Transverse colon (tissue), 4 donors: ENCODE measurements around the gene TBC1D21. TPM values are rescaled to one million over a fixed set of nuclear protein-coding genes. Genes with fewer than 3 reads are reported as not detected.

ENCODE experiments used
- DNase-seq: peaks from one replicate; pipeline ENCODE4 v3.0.0-alpha.2; 2019
- H3K27ac ChIP-seq, 4 donors: fragments of 200-600 bp; sonication (generic); 2 replicates each; pipeline ENCODE4 v1.5.1; 2016 to 2018; ENCODE audit warnings: inconsistent platforms in 4 of 4
- H3K27me3 ChIP-seq: fragments of 200-600 bp; sonication (generic); 2 replicates; pipeline ENCODE4 v1.5.1; 2017; ENCODE audit warnings: inconsistent platforms
- H3K36me3 ChIP-seq, 4 donors: fragments of 200-600 bp; sonication (generic); 2 replicates each; pipeline ENCODE4 v1.5.1; 2017 to 2019; ENCODE audit warnings: inconsistent platforms in 4 of 4
- H3K4me1 ChIP-seq, 4 donors: fragments of 200-600 bp; sonication (generic); 2 replicates each; pipeline ENCODE4 v1.5.1; 2017 to 2020; ENCODE audit warnings: inconsistent platforms in 4 of 4
- H3K4me3 ChIP-seq, 4 donors: fragments of 200-600 bp; sonication (generic); 1 replicate in 1 of 4; 2 replicates in 3 of 4; pipeline versions ENCODE4 v1.5.1 to v1.6.1; 2017 to 2019; ENCODE audit warnings: inconsistent platforms in 4 of 4
- H3K9me3 ChIP-seq, 2 donors: fragments of 200-600 bp; sonication (generic); 2 replicates each; pipeline ENCODE4 v1.5.1; 2017 to 2019; ENCODE audit warnings: inconsistent platforms in 2 of 2
- EP300 ChIP-seq: sonication (generic); formaldehyde crosslinking; IDR thresholded peaks from one replicate; pipeline ENCODE4 v1.6.1; 2017; ENCODE audit warnings: antibody characterized with exemption, low read depth
- POLR2A ChIP-seq: fragments of 450-650 bp; IDR thresholded peaks from one replicate; pipeline ENCODE4 v1.6.1; 2016; ENCODE audit warnings: antibody characterized with exemption, mild to moderate bottlenecking, moderate library complexity
- POLR2AphosphoS5 ChIP-seq, 3 donors: sonication (generic); formaldehyde crosslinking; IDR thresholded peaks; one replicate each; pipeline ENCODE4 v1.6.1; 2016; ENCODE audit warnings: antibody characterized with exemption in 3 of 3
- WGBS, 2 donors: methylation state at CpG; one replicate each; pipeline ENCODE4 v1.1.5; 2018; ENCODE audit warnings: low coverage in 1 of 2; 5-methylcytosine and 5-hydroxymethylcytosine counted together
- in situ Hi-C, 4 donors: fragments of 200-750 bp; cut with MboI; loops; one replicate each; pipeline versions ENCODE4 v1.15.0 to v1.15.1; 2017; ENCODE audit warnings: low sequenced_read_pairs in 3 of 4, low pct_ligation_motif_present in 1 of 4, low pct_unique_long_range_greater_than_20kb in 1 of 4
- intact Hi-C: fragments of 100-400 bp; cut with DNase I; formaldehyde crosslinking; loops from one replicate; pipeline ENCODE4 v1.15.1; 2023; ENCODE audit warnings: low total_unique reads
- total RNA-seq, 4 donors: library from RNA; depleted of rRNA; stranded (reverse); fragments of >200 nt; gene quantifications; one replicate each; pipeline ENCODE4 v1.1.0, GENCODE V29; 2016
- TF ChIP-seq, protein P1 (sequence below), 5 experiments: fragments of 200-600 bp in 3 of 5; fragments of 450-650 bp in 2 of 5; sonication (generic) in 3 of 5; IDR thresholded peaks; 1 replicate in 2 of 5; 2 replicates in 3 of 5; pipeline ENCODE4 v1.5.1; 2016 to 2017; ENCODE audit warnings: antibody characterized with exemption in 5 of 5, inconsistent platforms in 3 of 5, mild to moderate bottlenecking in 2 of 5, moderate library complexity in 1 of 5

TBC1D21 gene
- total RNA-seq, 4 donors from 2014 or later: not detected

GRCh38 chr15:73932381-73933191 lies 59.2 kb downstream of the TBC1D21 start:
- H3K4me3 ChIP-seq: no peak overlapping the region
- no peak overlapping the region for H3K27ac ChIP-seq
- DNase-seq: no peak
- intact Hi-C loops: no loop called here
- in situ Hi-C loops: loop anchor here in 1 of 4 donors (25.0 kb wide), 1 partner anchor 380 kb away; no protein-coding TSS in a partner anchor
- TF ChIP-seq, protein P1, sequence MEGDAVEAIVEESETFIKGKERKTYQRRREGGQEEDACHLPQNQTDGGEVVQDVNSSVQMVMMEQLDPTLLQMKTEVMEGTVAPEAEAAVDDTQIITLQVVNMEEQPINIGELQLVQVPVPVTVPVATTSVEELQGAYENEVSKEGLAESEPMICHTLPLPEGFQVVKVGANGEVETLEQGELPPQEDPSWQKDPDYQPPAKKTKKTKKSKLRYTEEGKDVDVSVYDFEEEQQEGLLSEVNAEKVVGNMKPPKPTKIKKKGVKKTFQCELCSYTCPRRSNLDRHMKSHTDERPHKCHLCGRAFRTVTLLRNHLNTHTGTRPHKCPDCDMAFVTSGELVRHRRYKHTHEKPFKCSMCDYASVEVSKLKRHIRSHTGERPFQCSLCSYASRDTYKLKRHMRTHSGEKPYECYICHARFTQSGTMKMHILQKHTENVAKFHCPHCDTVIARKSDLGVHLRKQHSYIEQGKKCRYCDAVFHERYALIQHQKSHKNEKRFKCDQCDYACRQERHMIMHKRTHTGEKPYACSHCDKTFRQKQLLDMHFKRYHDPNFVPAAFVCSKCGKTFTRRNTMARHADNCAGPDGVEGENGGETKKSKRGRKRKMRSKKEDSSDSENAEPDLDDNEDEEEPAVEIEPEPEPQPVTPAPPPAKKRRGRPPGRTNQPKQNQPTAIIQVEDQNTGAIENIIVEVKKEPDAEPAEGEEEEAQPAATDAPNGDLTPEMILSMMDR (IDR thresholded peaks at IDR 0.05): no peak
- no peak for TF ChIP-seq POLR2AphosphoS5 (IDR thresholded peaks at IDR 0.05)
- no peak for TF ChIP-seq EP300
- TF ChIP-seq POLR2A: no peak
- peaks cover 0 to 35% (median 13%) of the 10 kb centered on the region in 4 donors for H3K4me1 ChIP-seq
- no peaks in the 10 kb centered on the region for H3K9me3 ChIP-seq
- H3K27me3 ChIP-seq: no peaks in the 10 kb centered on the region
- WGBS, 2 donors: 57 to 64% methylated on average over 4 to 6 of the region's 6 CpGs
- H3K36me3 ChIP-seq: no peaks in the 10 kb centered on the region

DNA sequence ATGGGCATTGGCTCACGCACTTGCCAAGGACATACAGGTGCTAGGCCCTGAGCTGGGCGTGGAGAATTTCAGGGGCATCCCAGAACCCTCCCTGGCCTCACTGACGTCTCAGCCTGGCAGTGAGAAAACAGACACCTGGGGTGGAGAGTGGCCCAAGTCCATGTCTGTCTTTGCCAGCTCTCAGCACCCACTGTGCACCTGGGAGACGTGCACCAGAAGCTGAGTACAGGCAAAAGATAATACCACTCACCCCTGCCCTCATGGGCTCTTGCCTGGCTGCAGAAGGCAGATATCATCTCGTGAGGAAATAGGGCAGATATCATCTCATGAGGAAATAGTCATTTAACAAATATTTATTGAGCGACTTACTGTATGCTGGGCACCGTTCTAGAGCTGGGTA lies 60.9 kb downstream of the TBC1D21 start:
- intact Hi-C loops (no loop called here), in situ Hi-C loops (loop anchor here in 1 of 4 donors (25.0 kb wide), 1 partner anchor 378 kb away; no protein-coding TSS in a partner anchor)
- no peaks in the 10 kb centered on the region for H3K27me3 ChIP-seq
- H3K36me3 ChIP-seq: no peaks in the 10 kb centered on the region
- H3K4me3 ChIP-seq: no peak overlapping the region
- H3K9me3 ChIP-seq: no peaks in the 10 kb centered on the region
- H3K4me1 ChIP-seq: peaks cover 0 to 21% (median 4%) of the 10 kb centered on the region in 4 donors
- TF ChIP-seq, protein P1 (IDR thresholded peaks at IDR 0.05): no peak
- TF ChIP-seq POLR2AphosphoS5 (IDR thresholded peaks at IDR 0.05) (no peak), POLR2A (no peak), EP300 (no peak)
- 56 to 67% methylated on average over 3 to 7 of the region's 7 CpGs for WGBS, 2 donors
- no peak for DNase-seq
- no peak overlapping the region for H3K27ac ChIP-seq

DNA sequence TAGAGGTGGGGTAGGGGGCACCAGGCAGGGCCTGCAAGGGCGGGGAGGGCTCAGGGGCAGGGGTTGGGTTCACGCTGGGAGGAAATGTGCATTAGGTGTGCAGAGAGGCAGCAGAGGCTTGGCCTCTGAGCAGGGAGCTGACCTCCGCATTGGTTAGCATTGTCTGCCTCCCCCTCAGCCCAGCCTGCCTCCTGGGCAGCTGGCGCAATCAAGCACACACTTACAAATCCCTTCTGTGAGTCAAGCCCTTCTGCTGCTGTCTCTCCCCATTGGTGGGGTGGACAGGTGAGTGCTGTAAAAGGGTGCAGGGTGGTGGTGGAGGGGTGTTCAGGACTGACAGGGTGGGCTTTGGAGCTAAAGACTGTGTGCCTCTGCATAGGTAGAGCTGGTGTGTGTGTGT lies 62.2 kb downstream of the TBC1D21 start:
- 80% methylated on average over 4 of the region's 4 CpGs; no CpG with 5 or more reads in 1 of the 2 donors for WGBS, 2 donors
- Histone ChIP-seq H3K27ac (no peak overlapping the region), H3K4me1 (peaks cover 0 to 10% (median 4%) of the 10 kb centered on the region in 4 donors), H3K9me3 (no peaks in the 10 kb centered on the region), H3K36me3 (no peaks in the 10 kb centered on the region), H3K4me3 (no peak overlapping the region), H3K27me3 (no peaks in the 10 kb centered on the region)
- intact Hi-C loops (no loop called here), in situ Hi-C loops (loop anchor here in 1 of 4 donors (25.0 kb wide), 1 partner anchor 377 kb away; no protein-coding TSS in a partner anchor)
- TF ChIP-seq POLR2AphosphoS5 (IDR thresholded peaks at IDR 0.05): no peak
- TF ChIP-seq EP300: no peak
- TF ChIP-seq, protein P1 (IDR thresholded peaks at IDR 0.05): no peak
- no peak for TF ChIP-seq POLR2A
- no peak for DNase-seq

DNA sequence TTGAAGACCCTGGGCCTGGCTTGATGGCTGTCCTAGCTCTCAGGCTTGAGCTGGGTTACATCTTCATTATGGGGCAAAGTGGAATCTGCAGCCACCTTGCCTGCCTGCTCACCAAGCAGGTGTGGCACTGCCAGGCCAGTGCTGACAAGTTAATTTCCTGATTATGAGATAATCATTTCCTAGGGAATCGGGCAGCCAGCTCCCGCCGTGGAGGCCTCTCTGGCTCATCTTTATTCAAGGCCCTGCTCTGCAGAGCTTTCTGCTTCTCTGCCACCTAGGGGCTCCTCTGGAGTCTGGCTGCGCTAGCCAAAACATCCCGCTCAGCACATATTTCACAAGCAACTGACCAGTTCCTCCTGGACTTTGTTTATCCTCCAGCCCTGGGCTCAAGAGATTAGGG lies 62.8 kb downstream of the TBC1D21 start:
- no peaks in the 10 kb centered on the region for H3K27me3 ChIP-seq
- intact Hi-C loops (no loop called here), in situ Hi-C loops (loop anchor here in 1 of 4 donors (25.0 kb wide), 1 partner anchor 376 kb away; no protein-coding TSS in a partner anchor)
- no peak overlapping the region for H3K27ac ChIP-seq
- H3K9me3 ChIP-seq: no peaks in the 10 kb centered on the region
- H3K36me3 ChIP-seq: no peaks in the 10 kb centered on the region
- peaks cover 0 to 10% (median 4%) of the 10 kb centered on the region in 4 donors for H3K4me1 ChIP-seq
- H3K4me3 ChIP-seq: no peak overlapping the region
- no peak for DNase-seq
- TF ChIP-seq EP300: no peak
- TF ChIP-seq, protein P1 (IDR thresholded peaks at IDR 0.05): no peak
- no peak for TF ChIP-seq POLR2A
- no peak for TF ChIP-seq POLR2AphosphoS5 (IDR thresholded peaks at IDR 0.05)
- 43% methylated on average over 5 of the region's 5 CpGs; no CpG with 5 or more reads in 1 of the 2 donors for WGBS, 2 donors
